SK-N-SH treated with all-trans-retinoic acid at 6 μM for 48 hours (cell line): Measurements from ENCODE around the gene FAM171A2.

Experiments
- ATAC-seq: fragments of 200-7000 bp; cut with Tn5 transposase; 3 replicates; pipeline ENCODE4 v1.9.1; 2020; ENCODE audit warnings: mild to moderate bottlenecking, moderate library complexity
- ARNTL ChIP-seq: fragments of 450-650 bp; formaldehyde crosslinking; IDR thresholded peaks from 2 replicates; pipeline ENCODE4 v1.5.0; 2020; ENCODE audit warnings: low read depth, mild to moderate bottlenecking, moderate library complexity, borderline replicate concordance
- BACH2 ChIP-seq: fragments of 250-450 bp; sonication (Bioruptor Pico); IDR thresholded peaks from 2 replicates; pipeline ENCODE4 v1.9.0; 2021; ENCODE audit warnings: mild to moderate bottlenecking, borderline replicate concordance
- CSDC2 ChIP-seq: fragments of 250-450 bp; sonication (Bioruptor Pico); IDR thresholded peaks from 2 replicates; pipeline ENCODE4 v1.5.0; 2020; ENCODE audit warnings: mild to moderate bottlenecking, moderate library complexity
- ESRRG ChIP-seq: fragments of 250-450 bp; sonication (Bioruptor Pico); IDR thresholded peaks from 2 replicates; pipeline ENCODE4 v1.6.1; 2021; ENCODE audit warnings: mild to moderate bottlenecking
- GLIS3 ChIP-seq: fragments of 250-450 bp; sonication (Bioruptor Pico); IDR thresholded peaks from 2 replicates; pipeline ENCODE4 v1.5.0; 2020; ENCODE audit warnings: mild to moderate bottlenecking, moderate library complexity
- ISL1 ChIP-seq: fragments of 250-450 bp; sonication (Bioruptor Pico); IDR thresholded peaks from 2 replicates; pipeline ENCODE4 v2.1.2; 2022; ENCODE audit warnings: mild to moderate bottlenecking, moderate library complexity
- OSR1 ChIP-seq: fragments of 250-450 bp; sonication (Bioruptor Pico); IDR thresholded peaks from 2 replicates; pipeline ENCODE4 v1.8.0; 2022; ENCODE audit warnings: moderate library complexity, mild to moderate bottlenecking, inconsistent platforms
- PPARA ChIP-seq: fragments of 250-450 bp; sonication (Bioruptor Pico); IDR thresholded peaks from 2 replicates; pipeline ENCODE4 v1.5.0; 2020; ENCODE audit warnings: mild to moderate bottlenecking, borderline replicate concordance
- RARB ChIP-seq: fragments of 250-450 bp; sonication (Bioruptor Pico); IDR thresholded peaks from 2 replicates; pipeline ENCODE4 v1.8.0; 2021; ENCODE audit warnings: mild to moderate bottlenecking, moderate library complexity
- TCF4 ChIP-seq: fragments of 250-450 bp; sonication (Bioruptor Pico); IDR thresholded peaks from 2 replicates; pipeline ENCODE4 v1.8.0; 2021; ENCODE audit warnings: mild to moderate bottlenecking, moderate library complexity, borderline replicate concordance
- TOX ChIP-seq: fragments of 250-450 bp; sonication (Bioruptor Pico); IDR thresholded peaks from 2 replicates; pipeline ENCODE4 v1.8.0; 2021; ENCODE audit warnings: mild to moderate bottlenecking, moderate library complexity, borderline replicate concordance
- ZC3H10 ChIP-seq: fragments of 250-450 bp; sonication (Bioruptor Pico); IDR thresholded peaks from 2 replicates; pipeline ENCODE4 v1.5.1; 2021; ENCODE audit warnings: mild to moderate bottlenecking, moderate library complexity
- ZFP3 ChIP-seq: fragments of 250-450 bp; sonication (Bioruptor Pico); IDR thresholded peaks from 2 replicates; pipeline ENCODE4 v1.5.0; 2020; ENCODE audit warnings: mild to moderate bottlenecking, moderate library complexity
- ZFP30 ChIP-seq: fragments of 450-650 bp; formaldehyde crosslinking; IDR thresholded peaks from 2 replicates; pipeline ENCODE4 v1.5.0; 2022; ENCODE audit warnings: mild to moderate bottlenecking, moderate library complexity
- ZNF70 ChIP-seq: fragments of 450-650 bp; formaldehyde crosslinking; IDR thresholded peaks from 2 replicates; pipeline ENCODE4 v1.5.0; 2020; ENCODE audit warnings: mild to moderate bottlenecking, moderate library complexity
- ZNF8 ChIP-seq: fragments of 450-650 bp; formaldehyde crosslinking; IDR thresholded peaks from 2 replicates; pipeline ENCODE4 v1.5.0; 2020; ENCODE audit warnings: mild to moderate bottlenecking, moderate library complexity
- TF ChIP-seq, protein P1 (sequence below): fragments of 250-450 bp; sonication (Bioruptor Pico); IDR thresholded peaks from 2 replicates; pipeline ENCODE4 v1.5.0; 2020; ENCODE audit warnings: mild to moderate bottlenecking, moderate library complexity
- TF ChIP-seq, protein P2 (sequence below): fragments of 250-450 bp; sonication (Bioruptor Pico); IDR thresholded peaks from 2 replicates; pipeline ENCODE4 v1.5.1; 2020; ENCODE audit warnings: low read depth, mild to moderate bottlenecking, moderate library complexity
- TF ChIP-seq, protein P3 (sequence below): fragments of 250-450 bp; sonication (Bioruptor Pico); IDR thresholded peaks from 2 replicates; pipeline ENCODE4 v1.5.1; 2021; ENCODE audit warnings: mild to moderate bottlenecking, moderate library complexity
- TF ChIP-seq, protein P4 (sequence below): fragments of 250-450 bp; sonication (Bioruptor Pico); IDR thresholded peaks from 2 replicates; pipeline ENCODE4 v1.8.0; 2020; ENCODE audit warnings: mild to moderate bottlenecking, moderate library complexity, borderline replicate concordance

FAM171A2 gene

DNA sequence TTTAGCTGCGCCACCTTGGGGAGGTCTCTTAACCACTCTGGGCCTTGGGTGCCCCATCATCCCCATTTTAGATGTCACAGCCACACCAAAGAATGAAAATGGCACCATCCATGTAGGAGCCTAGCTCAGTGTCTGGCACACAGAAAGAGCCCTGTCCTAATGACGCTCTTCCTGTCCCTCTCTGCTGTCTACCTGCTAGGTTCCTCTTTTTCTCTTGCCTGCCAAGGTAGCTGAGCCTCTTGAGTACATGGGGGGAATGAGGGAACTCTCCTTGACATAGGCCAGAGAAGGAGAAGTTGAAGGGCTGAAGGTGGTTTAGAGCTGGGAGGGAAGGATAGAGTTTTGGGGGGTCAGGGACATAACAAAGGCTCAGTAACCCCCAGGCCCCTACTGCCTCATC is 53.5 kb downstream of the FAM171A2 start (continued):
- TF ChIP-seq, protein P1, sequence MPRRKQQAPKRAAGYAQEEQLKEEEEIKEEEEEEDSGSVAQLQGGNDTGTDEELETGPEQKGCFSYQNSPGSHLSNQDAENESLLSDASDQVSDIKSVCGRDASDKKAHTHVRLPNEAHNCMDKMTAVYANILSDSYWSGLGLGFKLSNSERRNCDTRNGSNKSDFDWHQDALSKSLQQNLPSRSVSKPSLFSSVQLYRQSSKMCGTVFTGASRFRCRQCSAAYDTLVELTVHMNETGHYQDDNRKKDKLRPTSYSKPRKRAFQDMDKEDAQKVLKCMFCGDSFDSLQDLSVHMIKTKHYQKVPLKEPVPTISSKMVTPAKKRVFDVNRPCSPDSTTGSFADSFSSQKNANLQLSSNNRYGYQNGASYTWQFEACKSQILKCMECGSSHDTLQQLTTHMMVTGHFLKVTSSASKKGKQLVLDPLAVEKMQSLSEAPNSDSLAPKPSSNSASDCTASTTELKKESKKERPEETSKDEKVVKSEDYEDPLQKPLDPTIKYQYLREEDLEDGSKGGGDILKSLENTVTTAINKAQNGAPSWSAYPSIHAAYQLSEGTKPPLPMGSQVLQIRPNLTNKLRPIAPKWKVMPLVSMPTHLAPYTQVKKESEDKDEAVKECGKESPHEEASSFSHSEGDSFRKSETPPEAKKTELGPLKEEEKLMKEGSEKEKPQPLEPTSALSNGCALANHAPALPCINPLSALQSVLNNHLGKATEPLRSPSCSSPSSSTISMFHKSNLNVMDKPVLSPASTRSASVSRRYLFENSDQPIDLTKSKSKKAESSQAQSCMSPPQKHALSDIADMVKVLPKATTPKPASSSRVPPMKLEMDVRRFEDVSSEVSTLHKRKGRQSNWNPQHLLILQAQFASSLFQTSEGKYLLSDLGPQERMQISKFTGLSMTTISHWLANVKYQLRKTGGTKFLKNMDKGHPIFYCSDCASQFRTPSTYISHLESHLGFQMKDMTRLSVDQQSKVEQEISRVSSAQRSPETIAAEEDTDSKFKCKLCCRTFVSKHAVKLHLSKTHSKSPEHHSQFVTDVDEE (CRISPR knock-in tag): no peak
- TF ChIP-seq ZFP3 (CRISPR knock-in tag) (no peak), BACH2 (CRISPR knock-in tag) (no peak), ISL1 (CRISPR knock-in tag) (no peak), TCF4 (no peak)

DNA sequence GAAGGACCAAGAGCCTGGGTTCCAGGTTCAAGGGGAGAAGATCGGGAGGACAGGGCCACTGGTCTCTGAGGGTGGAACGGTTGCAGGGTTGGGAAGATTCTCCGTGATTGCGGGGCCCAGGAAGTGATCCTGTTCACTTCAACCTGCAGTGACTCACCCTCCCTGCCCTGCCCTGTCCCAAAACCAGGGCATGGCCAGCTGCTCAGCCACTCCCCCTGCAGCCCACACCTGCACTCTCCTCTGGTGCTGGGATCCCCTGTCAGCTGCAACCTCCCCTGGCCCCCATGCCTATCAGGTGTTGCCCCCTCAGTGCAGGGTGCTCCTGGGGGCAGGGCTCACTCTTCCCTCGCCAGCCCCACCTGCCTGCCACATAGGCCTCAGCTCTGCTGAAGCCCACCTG is 54.2 kb downstream of the FAM171A2 start:
- ATAC-seq: no peak
- TF ChIP-seq ZNF70 (CRISPR knock-in tag) (no peak), CSDC2 (no peak), ARNTL (CRISPR knock-in tag) (no peak), GLIS3 (CRISPR knock-in tag) (no peak), ZFP30 (CRISPR knock-in tag) (no peak), ZNF8 (CRISPR knock-in tag) (no peak), ZC3H10 (CRISPR knock-in tag) (no peak), ESRRG (CRISPR knock-in tag) (no peak), PPARA (no peak), RARB (no peak), OSR1 (CRISPR knock-in tag) (no peak), TOX (CRISPR knock-in tag) (no peak)
- TF ChIP-seq, protein P2, sequence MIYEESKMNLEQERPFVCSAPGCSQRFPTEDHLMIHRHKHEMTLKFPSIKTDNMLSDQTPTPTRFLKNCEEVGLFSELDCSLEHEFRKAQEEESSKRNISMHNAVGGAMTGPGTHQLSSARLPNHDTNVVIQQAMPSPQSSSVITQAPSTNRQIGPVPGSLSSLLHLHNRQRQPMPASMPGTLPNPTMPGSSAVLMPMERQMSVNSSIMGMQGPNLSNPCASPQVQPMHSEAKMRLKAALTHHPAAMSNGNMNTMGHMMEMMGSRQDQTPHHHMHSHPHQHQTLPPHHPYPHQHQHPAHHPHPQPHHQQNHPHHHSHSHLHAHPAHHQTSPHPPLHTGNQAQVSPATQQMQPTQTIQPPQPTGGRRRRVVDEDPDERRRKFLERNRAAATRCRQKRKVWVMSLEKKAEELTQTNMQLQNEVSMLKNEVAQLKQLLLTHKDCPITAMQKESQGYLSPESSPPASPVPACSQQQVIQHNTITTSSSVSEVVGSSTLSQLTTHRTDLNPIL (CRISPR knock-in tag): no peak
- TF ChIP-seq, protein P1 (CRISPR knock-in tag): no peak
- TF ChIP-seq, protein P3, sequence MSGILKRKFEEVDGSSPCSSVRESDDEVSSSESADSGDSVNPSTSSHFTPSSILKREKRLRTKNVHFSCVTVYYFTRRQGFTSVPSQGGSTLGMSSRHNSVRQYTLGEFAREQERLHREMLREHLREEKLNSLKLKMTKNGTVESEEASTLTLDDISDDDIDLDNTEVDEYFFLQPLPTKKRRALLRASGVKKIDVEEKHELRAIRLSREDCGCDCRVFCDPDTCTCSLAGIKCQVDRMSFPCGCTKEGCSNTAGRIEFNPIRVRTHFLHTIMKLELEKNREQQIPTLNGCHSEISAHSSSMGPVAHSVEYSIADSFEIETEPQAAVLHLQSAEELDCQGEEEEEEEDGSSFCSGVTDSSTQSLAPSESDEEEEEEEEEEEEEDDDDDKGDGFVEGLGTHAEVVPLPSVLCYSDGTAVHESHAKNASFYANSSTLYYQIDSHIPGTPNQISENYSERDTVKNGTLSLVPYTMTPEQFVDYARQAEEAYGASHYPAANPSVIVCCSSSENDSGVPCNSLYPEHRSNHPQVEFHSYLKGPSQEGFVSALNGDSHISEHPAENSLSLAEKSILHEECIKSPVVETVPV (CRISPR knock-in tag): no peak
- TF ChIP-seq, protein P4, sequence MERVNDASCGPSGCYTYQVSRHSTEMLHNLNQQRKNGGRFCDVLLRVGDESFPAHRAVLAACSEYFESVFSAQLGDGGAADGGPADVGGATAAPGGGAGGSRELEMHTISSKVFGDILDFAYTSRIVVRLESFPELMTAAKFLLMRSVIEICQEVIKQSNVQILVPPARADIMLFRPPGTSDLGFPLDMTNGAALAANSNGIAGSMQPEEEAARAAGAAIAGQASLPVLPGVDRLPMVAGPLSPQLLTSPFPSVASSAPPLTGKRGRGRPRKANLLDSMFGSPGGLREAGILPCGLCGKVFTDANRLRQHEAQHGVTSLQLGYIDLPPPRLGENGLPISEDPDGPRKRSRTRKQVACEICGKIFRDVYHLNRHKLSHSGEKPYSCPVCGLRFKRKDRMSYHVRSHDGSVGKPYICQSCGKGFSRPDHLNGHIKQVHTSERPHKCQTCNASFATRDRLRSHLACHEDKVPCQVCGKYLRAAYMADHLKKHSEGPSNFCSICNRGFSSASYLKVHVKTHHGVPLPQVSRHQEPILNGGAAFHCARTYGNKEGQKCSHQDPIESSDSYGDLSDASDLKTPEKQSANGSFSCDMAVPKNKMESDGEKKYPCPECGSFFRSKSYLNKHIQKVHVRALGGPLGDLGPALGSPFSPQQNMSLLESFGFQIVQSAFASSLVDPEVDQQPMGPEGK (CRISPR knock-in tag): no peak

DNA sequence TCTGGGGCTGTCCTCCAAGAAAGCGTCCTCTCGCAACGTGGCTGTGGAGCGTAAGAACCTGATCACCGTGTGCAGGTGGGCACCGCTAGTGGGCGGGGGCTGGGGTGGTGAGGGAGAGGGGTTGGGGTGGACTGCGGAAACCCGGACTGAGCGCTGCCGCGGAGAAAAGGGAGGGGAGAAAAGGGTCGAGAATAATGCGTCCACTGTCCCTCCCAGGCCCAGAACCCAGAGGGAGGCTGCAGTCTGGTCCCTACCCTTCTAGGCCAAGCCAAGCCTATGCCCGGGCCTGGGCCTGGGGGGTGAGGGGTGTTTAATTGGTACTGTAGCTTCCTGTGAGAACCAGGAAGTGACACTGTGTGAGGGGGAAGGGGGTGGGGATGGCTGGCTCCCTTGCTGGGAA is 54.8 kb downstream of the FAM171A2 start:
- ATAC-seq: no peak; the same call in 2 of the 3 replicates
- TF ChIP-seq ZFP3 (CRISPR knock-in tag) (no peak), OSR1 (CRISPR knock-in tag) (no peak)
